Trophoblast cell (in vitro differentiated cells and primary cell): Measurements from ENCODE around the gene ADIPOR2. TPM values are rescaled to one million over a fixed set of nuclear protein-coding genes. Genes with fewer than 3 reads are reported as not detected.

Experiments used
- DNase-seq, 2 donors: peaks; one replicate each; pipeline ENCODE4 v3.0.0-alpha.2; 2016
- H2AFZ ChIP-seq: 2 replicates; pipeline ENCODE4 v1.6.1; 2013; ENCODE audit warnings: low read length, moderate library complexity, mild to moderate bottlenecking; ENCODE audit not compliant: insufficient read depth, poor library complexity
- H2AK5ac ChIP-seq: 2 replicates; pipeline ENCODE4 v1.6.1; 2013; ENCODE audit warnings: mild to moderate bottlenecking, low read length
- H2BK120ac ChIP-seq: 2 replicates; pipeline ENCODE4 v1.6.1; 2013; ENCODE audit warnings: low read length, mild to moderate bottlenecking, moderate library complexity; ENCODE audit not compliant: insufficient read depth, poor library complexity
- H2BK12ac ChIP-seq: 2 replicates; pipeline ENCODE4 v1.6.1; 2013; ENCODE audit warnings: mild to moderate bottlenecking, low read length, moderate library complexity
- H2BK5ac ChIP-seq: 2 replicates; pipeline ENCODE4 v1.6.1; 2013; ENCODE audit warnings: low read length, low read depth, moderate library complexity, mild to moderate bottlenecking; ENCODE audit not compliant: poor library complexity
- H3K14ac ChIP-seq: 2 replicates; pipeline ENCODE4 v1.6.1; 2013; ENCODE audit warnings: mild to moderate bottlenecking, low read length
- H3K18ac ChIP-seq: 2 replicates; pipeline ENCODE4 v1.6.1; 2013; ENCODE audit warnings: mild to moderate bottlenecking, low read length
- H3K23ac ChIP-seq: 2 replicates; pipeline ENCODE4 v1.6.1; 2013; ENCODE audit warnings: low read length
- H3K27ac ChIP-seq: 2 replicates; pipeline ENCODE4 v1.5.1; 2013; ENCODE audit warnings: low read depth, mild to moderate bottlenecking, inconsistent platforms, low read length, moderate library complexity
- H3K27me3 ChIP-seq: 2 replicates; pipeline ENCODE4 v1.6.1; 2013; ENCODE audit warnings: inconsistent platforms, mild to moderate bottlenecking, low read length, moderate library complexity; ENCODE audit not compliant: insufficient read depth
- H3K36me3 ChIP-seq, 2 experiments: 1 replicate in 1 of 2; 2 replicates in 1 of 2; pipeline ENCODE4 v1.6.1; 2013; ENCODE audit warnings: low read length in 2 of 2, mild to moderate bottlenecking in 2 of 2, moderate library complexity in 1 of 2; ENCODE audit not compliant: insufficient read depth in 2 of 2, control insufficient read depth in 1 of 2
- H3K4ac ChIP-seq: 2 replicates; pipeline ENCODE4 v1.6.1; 2013; ENCODE audit warnings: low read depth, mild to moderate bottlenecking, low read length, moderate library complexity
- H3K4me1 ChIP-seq, 2 experiments: 1 replicate in 1 of 2; 2 replicates in 1 of 2; pipeline ENCODE4 v1.6.1; 2013; ENCODE audit warnings: low read length in 2 of 2, mild to moderate bottlenecking in 2 of 2, moderate library complexity in 1 of 2; ENCODE audit not compliant: insufficient read depth in 2 of 2, control insufficient read depth in 1 of 2
- H3K4me2 ChIP-seq: 2 replicates; pipeline ENCODE4 v1.6.1; 2013; ENCODE audit warnings: inconsistent platforms, mild to moderate bottlenecking, low read length, moderate library complexity
- H3K4me3 ChIP-seq: 2 replicates; pipeline ENCODE4 v1.5.1; 2013; ENCODE audit warnings: mild to moderate bottlenecking, low read depth, low read length, inconsistent platforms
- H3K79me1 ChIP-seq: one replicate; pipeline ENCODE4 v1.6.1; 2013; ENCODE audit warnings: low read length
- H3K79me2 ChIP-seq: 2 replicates; pipeline ENCODE4 v1.6.1; 2013; ENCODE audit warnings: low read length, mild to moderate bottlenecking; ENCODE audit not compliant: control insufficient read depth, insufficient read depth, poor library complexity
- H3K9ac ChIP-seq: 2 replicates; pipeline ENCODE4 v1.6.1; 2013; ENCODE audit warnings: mild to moderate bottlenecking, low read length
- H3K9me3 ChIP-seq: 2 replicates; pipeline ENCODE4 v1.6.1; 2013; ENCODE audit warnings: low read depth, mild to moderate bottlenecking, control low read depth, inconsistent platforms, low read length; ENCODE audit not compliant: insufficient read depth
- H4K12ac ChIP-seq: 2 replicates; pipeline ENCODE4 v1.6.1; 2013; ENCODE audit warnings: low read depth, mild to moderate bottlenecking, low read length, moderate library complexity
- H4K8ac ChIP-seq: 2 replicates; pipeline ENCODE4 v1.6.1; 2013; ENCODE audit warnings: low read depth, mild to moderate bottlenecking, low read length, moderate library complexity
- H4K91ac ChIP-seq: one replicate; pipeline ENCODE4 v1.6.1; 2013; ENCODE audit warnings: low read depth, mild to moderate bottlenecking, low read length, moderate library complexity
- WGBS: extraction: QIAGEN DNeasy Blood & Tissue Kit; methylation state at CpG from one replicate; pipeline ENCODE4 v1.1.7; 2013; ENCODE audit warnings: missing lambda C conversion rate; ENCODE audit not compliant: insufficient read length, insufficient coverage; ENCODE audit errors: extremely low coverage; 5-methylcytosine and 5-hydroxymethylcytosine counted together
- polyA plus RNA-seq: library from polyadenylated mRNA; stranded (reverse); fragments of 200-250 nt; gene quantifications from 2 replicates; pipeline ENCODE4 v1.2.3, GENCODE V29; 2013

The ADIPOR2 gene, protein sequence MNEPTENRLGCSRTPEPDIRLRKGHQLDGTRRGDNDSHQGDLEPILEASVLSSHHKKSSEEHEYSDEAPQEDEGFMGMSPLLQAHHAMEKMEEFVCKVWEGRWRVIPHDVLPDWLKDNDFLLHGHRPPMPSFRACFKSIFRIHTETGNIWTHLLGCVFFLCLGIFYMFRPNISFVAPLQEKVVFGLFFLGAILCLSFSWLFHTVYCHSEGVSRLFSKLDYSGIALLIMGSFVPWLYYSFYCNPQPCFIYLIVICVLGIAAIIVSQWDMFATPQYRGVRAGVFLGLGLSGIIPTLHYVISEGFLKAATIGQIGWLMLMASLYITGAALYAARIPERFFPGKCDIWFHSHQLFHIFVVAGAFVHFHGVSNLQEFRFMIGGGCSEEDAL
- 37.0 and 37.3 TPM in 2 replicates for polyA plus RNA-seq

DNA sequence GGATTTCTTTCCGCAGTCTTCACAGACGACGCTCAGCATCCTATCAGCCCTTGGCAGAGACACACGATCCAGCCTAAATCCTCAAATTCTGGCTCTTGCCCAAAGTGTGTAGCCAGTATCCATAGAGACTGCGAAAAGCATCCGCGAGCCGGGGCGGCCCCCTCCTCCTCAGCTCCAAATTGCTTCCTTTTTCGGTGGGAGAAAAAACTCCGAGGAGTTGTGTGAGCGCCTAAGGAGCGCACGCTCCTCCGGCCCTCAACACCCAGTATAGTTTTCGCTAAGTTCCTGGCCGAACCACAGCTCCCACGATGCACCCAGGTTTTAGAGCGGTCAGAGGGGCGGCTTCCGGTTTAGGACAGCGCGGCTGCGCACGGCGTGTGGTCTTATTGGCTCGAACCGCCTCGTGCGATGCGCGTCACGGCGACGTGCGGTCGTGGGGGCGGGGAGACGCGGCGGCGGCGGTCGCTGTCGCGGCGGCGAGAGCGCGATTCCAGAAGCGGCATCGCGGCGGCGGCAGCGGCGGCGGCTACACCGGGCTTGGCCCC lies at the start of gene ADIPOR2:
Gene ADIPOR2 (plus strand): TSS at position 493 of the 545 bp plus-strand sequence. CDS start 63,274 bp downstream, outside the sequence.
- H2BK120ac ChIP-seq: peak within 1 kb of the TSS; percentile 90
- peak within 1 kb of the TSS; percentile 88 for H3K4me3 ChIP-seq
- peak within 1 kb of the TSS; percentile 37 for H2BK12ac ChIP-seq
- H3K27ac ChIP-seq: peak within 1 kb of the TSS; percentile 92
- H3K9me3 ChIP-seq: peaks cover 2% of the 10 kb centered on the region
- H2AFZ ChIP-seq: peak within 1 kb of the TSS; percentile 26
- H3K27me3 ChIP-seq: no peaks in the 10 kb centered on the region
- peak within 1 kb of the TSS; percentile 85 for H3K14ac ChIP-seq
- H2BK5ac ChIP-seq: peak within 1 kb of the TSS; percentile 86
- H3K79me2 ChIP-seq: peaks cover 10% of the 10 kb centered on the region
- H2AK5ac ChIP-seq: peak within 1 kb of the TSS; percentile 82
- H3K36me3 ChIP-seq: no peaks in the 10 kb centered on the region
- peaks cover 8% of the 10 kb centered on the region for H3K79me1 ChIP-seq
- WGBS: no CpG with 5 or more reads among the region's 59 CpGs
- H4K12ac ChIP-seq: peak within 1 kb of the TSS; percentile 89
- peak within 1 kb of the TSS; percentile 89 for H4K91ac ChIP-seq
- peak within 1 kb of the TSS; percentile 85 for H4K8ac ChIP-seq
- H3K23ac ChIP-seq: no peak within 1 kb of the TSS
- H3K9ac ChIP-seq: peak within 1 kb of the TSS; percentile 93
- DNase-seq: peak; percentile 96 to 99
- H3K4me2 ChIP-seq: peak within 1 kb of the TSS; percentile 89
- no peaks in the 10 kb centered on the region for H3K4me1 ChIP-seq
- H3K4ac ChIP-seq: peak within 1 kb of the TSS; percentile 83
- peak within 1 kb of the TSS; percentile 82 for H3K18ac ChIP-seq

GRCh38 chr12:1642513-1642912 lies 48.4 kb upstream of the ADIPOR2 start:
- Histone ChIP-seq H3K23ac (no peak overlapping the region), H3K14ac (no peak overlapping the region), H2BK5ac (no peak overlapping the region), H4K8ac (no peak overlapping the region), H4K12ac (no peak overlapping the region), H2BK12ac (no peak overlapping the region), H2AFZ (no peak overlapping the region), H2BK120ac (no peak overlapping the region), H3K4me1 (no peaks in the 10 kb centered on the region), H4K91ac (no peak overlapping the region), H2AK5ac (no peak overlapping the region), H3K36me3 (peaks cover 21 to 31% of the 10 kb centered on the region in 2 experiments), H3K9ac (no peak overlapping the region), H3K18ac (no peak overlapping the region), H3K4me3 (no peak overlapping the region), H3K4ac (no peak overlapping the region), H3K27me3 (no peaks in the 10 kb centered on the region), H3K79me1 (no peaks in the 10 kb centered on the region), H3K4me2 (no peak overlapping the region), H3K9me3 (no peaks in the 10 kb centered on the region), H3K79me2 (no peaks in the 10 kb centered on the region), H3K27ac (no peak overlapping the region)
- DNase-seq: no peak
- no CpG with 5 or more reads among the region's 7 CpGs for WGBS

GRCh38 chr12:1643043-1643442 lies 47.8 kb upstream of the ADIPOR2 start:
- Histone ChIP-seq H4K12ac (no peak overlapping the region), H3K9ac (no peak overlapping the region), H3K79me2 (no peaks in the 10 kb centered on the region), H4K91ac (no peak overlapping the region), H4K8ac (no peak overlapping the region), H3K4me1 (no peaks in the 10 kb centered on the region), H3K23ac (no peak overlapping the region), H3K27me3 (no peaks in the 10 kb centered on the region), H3K4me3 (no peak overlapping the region), H2BK12ac (no peak overlapping the region), H3K36me3 (peaks cover 21 to 31% of the 10 kb centered on the region in 2 experiments), H3K79me1 (no peaks in the 10 kb centered on the region), H3K4ac (no peak overlapping the region), H3K14ac (no peak overlapping the region), H2BK120ac (no peak overlapping the region), H3K18ac (no peak overlapping the region), H2BK5ac (no peak overlapping the region), H3K4me2 (no peak overlapping the region), H2AFZ (no peak overlapping the region), H3K9me3 (no peaks in the 10 kb centered on the region), H2AK5ac (no peak overlapping the region), H3K27ac (no peak overlapping the region)
- WGBS: no CpG with 5 or more reads among the region's 9 CpGs
- DNase-seq: no peak

GRCh38 chr12:1643905-1644533 lies 46.9 kb upstream of the ADIPOR2 start:
- no peak overlapping the region for H2BK12ac ChIP-seq
- no peak overlapping the region for H2AK5ac ChIP-seq
- no peak for DNase-seq
- H3K27me3 ChIP-seq: no peaks in the 10 kb centered on the region
- peaks cover 21 to 28% of the 10 kb centered on the region in 2 experiments for H3K36me3 ChIP-seq
- H3K27ac ChIP-seq: no peak overlapping the region
- no peak overlapping the region for H4K12ac ChIP-seq
- no peak overlapping the region for H3K18ac ChIP-seq
- no peaks in the 10 kb centered on the region for H3K79me2 ChIP-seq
- H4K8ac ChIP-seq: no peak overlapping the region
- no peak overlapping the region for H2BK5ac ChIP-seq
- no peak overlapping the region for H4K91ac ChIP-seq
- no CpG with 5 or more reads among the region's 7 CpGs for WGBS
- H3K23ac ChIP-seq: no peak overlapping the region
- peaks cover 2 to 3% of the 10 kb centered on the region in 2 experiments for H3K4me1 ChIP-seq
- H3K9ac ChIP-seq: no peak overlapping the region
- H3K79me1 ChIP-seq: no peaks in the 10 kb centered on the region
- H3K4ac ChIP-seq: no peak overlapping the region
- no peak overlapping the region for H3K14ac ChIP-seq
- no peak overlapping the region for H2BK120ac ChIP-seq
- H2AFZ ChIP-seq: no peak overlapping the region
- H3K9me3 ChIP-seq: no peaks in the 10 kb centered on the region
- H3K4me3 ChIP-seq: no peak overlapping the region
- H3K4me2 ChIP-seq: no peak overlapping the region
